Osteocyte (in vitro differentiated cells): ENCODE results near the gene CCDC177. TPM values are rescaled to one million over a fixed set of nuclear protein-coding genes. Genes with fewer than 3 reads are reported as not detected.

Source experiments
- DNase-seq: peaks from one replicate; pipeline ENCODE4 v3.0.0; 2021; ENCODE audit warnings: mixed read lengths; ENCODE audit not compliant: unreplicated experiment; ENCODE audit errors: extremely low spot score
- H3K27ac Mint-ChIP-seq: one replicate; pipeline ENCODE4 v1.8.0; 2021; ENCODE audit warnings: mild to moderate bottlenecking, mixed read lengths; ENCODE audit not compliant: unreplicated experiment
- H3K27me3 Mint-ChIP-seq: one replicate; pipeline ENCODE4 v1.8.0; 2021; ENCODE audit warnings: mixed read lengths; ENCODE audit not compliant: unreplicated experiment
- H3K36me3 Mint-ChIP-seq: one replicate; pipeline ENCODE4 v1.8.0; 2021; ENCODE audit warnings: mixed read lengths; ENCODE audit not compliant: unreplicated experiment
- H3K4me1 Mint-ChIP-seq: one replicate; pipeline ENCODE4 v1.8.0; 2021; ENCODE audit warnings: mixed read lengths; ENCODE audit not compliant: unreplicated experiment
- H3K4me3 Mint-ChIP-seq: one replicate; pipeline ENCODE4 v1.8.0; 2021; ENCODE audit warnings: mild to moderate bottlenecking, moderate library complexity, mixed read lengths; ENCODE audit not compliant: unreplicated experiment
- H3K9me3 Mint-ChIP-seq: one replicate; pipeline ENCODE4 v1.8.0; 2021; ENCODE audit warnings: mixed read lengths; ENCODE audit not compliant: unreplicated experiment
- CTCF ChIP-seq: fragments of 200-600 bp; sonication (generic); IDR thresholded peaks from 2 replicates; pipeline ENCODE4 v1.5.0; 2021; ENCODE audit warnings: antibody characterized with exemption, mild to moderate bottlenecking, moderate library complexity
- total RNA-seq: library from RNA; stranded (reverse); gene quantifications from 2 replicates; pipeline ENCODE4 v1.2.1, GENCODE V29; 2021

Gene CCDC177
- total RNA-seq, 1 donor from 2014 or later, result not detected

GRCh38 chr14:69573831-69574262, 824 bp downstream of the CCDC177 start:
- no peak overlapping the region for H3K4me3 Mint-ChIP-seq
- no peak for DNase-seq
- H3K9me3 Mint-ChIP-seq, result no peaks in the 10 kb centered on the region
- no peaks in the 10 kb centered on the region for H3K36me3 Mint-ChIP-seq
- no peak for TF ChIP-seq CTCF
- H3K27me3 Mint-ChIP-seq, result peaks cover 45% of the 10 kb centered on the region
- H3K4me1 Mint-ChIP-seq, result peaks cover 9% of the 10 kb centered on the region
- no peak overlapping the region for H3K27ac Mint-ChIP-seq

DNA sequence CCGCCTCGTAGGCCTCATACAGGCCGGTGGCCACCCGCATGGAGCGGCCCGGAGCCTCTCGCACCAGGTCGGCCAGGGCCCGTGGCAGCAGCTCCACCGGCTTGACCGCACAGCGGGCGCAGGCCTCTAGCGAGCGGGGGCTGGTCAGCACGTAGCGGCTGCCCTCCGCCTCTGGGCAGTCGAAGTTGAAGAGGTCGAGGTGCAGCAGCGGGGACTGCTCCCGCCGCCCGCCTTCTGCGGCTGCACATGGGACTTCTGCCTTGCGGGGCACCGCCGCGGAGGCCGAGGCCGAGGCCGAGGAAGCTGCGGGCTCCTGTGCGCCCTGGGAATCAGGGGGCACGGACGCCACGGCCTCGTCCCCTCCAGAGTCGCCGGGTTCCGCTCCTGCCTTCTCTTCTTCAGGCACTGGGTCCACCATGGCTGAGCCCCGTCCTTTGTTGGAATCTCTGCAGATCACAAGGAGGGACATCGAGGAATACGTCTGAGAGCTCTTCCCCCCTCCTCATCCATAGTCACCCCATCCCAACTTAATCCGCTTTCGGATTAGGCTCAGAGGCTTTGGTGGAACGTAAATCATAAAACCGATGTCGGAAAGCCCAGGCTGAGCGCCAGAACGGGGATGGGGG, 1.4 kb downstream of the CCDC177 start:
- no peak for TF ChIP-seq CTCF
- DNase-seq, result no peak
- peaks cover 47% of the 10 kb centered on the region for H3K27me3 Mint-ChIP-seq
- H3K9me3 Mint-ChIP-seq, result no peaks in the 10 kb centered on the region
- no peak overlapping the region for H3K27ac Mint-ChIP-seq
- peaks cover 9% of the 10 kb centered on the region for H3K4me1 Mint-ChIP-seq
- no peak overlapping the region for H3K4me3 Mint-ChIP-seq
- H3K36me3 Mint-ChIP-seq, result no peaks in the 10 kb centered on the region

DNA sequence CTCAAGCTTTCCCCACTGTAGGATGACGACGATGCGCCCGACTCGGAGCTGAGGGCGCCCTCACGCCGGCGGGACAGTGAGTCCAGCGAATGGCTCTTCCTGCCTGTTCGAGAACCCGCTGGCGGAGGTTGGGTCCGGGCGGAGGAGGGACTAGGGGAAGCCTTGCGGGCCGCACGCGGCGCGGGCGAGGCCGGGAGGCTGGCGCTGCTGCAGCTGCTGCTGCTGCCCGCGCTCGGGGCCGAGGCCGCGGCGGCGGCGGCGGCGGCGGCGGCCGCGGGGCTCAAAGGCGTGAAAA, 1.9 kb downstream of the CCDC177 start:
- DNase-seq, result no peak
- Mint-ChIP-seq H3K27me3 (peaks cover 52% of the 10 kb centered on the region), H3K9me3 (no peaks in the 10 kb centered on the region), H3K4me1 (peaks cover 9% of the 10 kb centered on the region), H3K27ac (no peak overlapping the region), H3K36me3 (no peaks in the 10 kb centered on the region), H3K4me3 (no peak overlapping the region)
- no peak for TF ChIP-seq CTCF

DNA sequence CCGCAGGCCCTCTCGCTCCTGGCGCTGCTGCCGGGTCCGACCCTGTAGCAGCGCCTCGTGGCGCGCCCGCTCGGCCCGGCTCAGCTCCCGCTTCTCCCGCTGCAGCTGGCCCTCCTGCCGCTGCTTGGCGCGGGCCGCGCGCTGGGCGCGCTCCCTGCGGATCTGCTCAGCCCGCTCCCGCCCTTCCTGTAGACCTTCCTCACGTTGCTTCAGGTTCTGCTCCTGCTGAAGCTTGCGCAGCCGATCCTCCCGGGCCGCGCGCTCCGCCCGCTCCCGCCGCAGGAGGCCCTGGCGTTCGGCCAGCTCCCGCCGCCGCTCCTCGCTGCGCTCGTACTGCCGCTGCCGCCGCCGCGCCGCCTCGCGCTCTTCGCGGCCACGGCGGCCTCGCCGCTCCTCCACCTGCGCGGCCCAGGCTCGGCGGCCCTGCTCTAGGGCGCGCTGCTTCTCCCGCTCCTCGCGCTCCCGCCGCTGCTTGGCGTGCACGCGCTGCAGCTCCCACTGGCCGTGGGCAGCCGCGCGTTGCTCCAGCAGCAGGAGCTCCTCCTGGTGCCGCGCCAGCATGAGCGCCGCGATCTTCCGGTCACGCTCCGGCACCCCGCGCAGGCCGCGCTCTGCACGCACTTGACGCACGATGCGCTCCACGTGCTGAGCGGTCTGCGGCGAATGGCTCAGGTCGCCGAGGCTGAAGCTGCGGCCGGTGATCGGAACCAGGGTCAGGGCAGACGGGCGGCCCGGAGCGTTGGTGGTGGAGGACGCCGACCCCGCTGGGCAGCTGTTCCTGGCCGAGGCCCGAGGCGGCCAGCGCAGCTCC, 2.4 kb downstream of the CCDC177 start:
- no peak for DNase-seq
- Mint-ChIP-seq H3K9me3 (no peaks in the 10 kb centered on the region), H3K27me3 (peaks cover 56% of the 10 kb centered on the region), H3K27ac (no peak overlapping the region), H3K36me3 (no peaks in the 10 kb centered on the region), H3K4me3 (no peak overlapping the region), H3K4me1 (peaks cover 9% of the 10 kb centered on the region)
- no peak for TF ChIP-seq CTCF

GRCh38 chr14:69571449-69572029, 3.1 kb downstream of the CCDC177 start:
- H3K9me3 Mint-ChIP-seq, result no peaks in the 10 kb centered on the region
- H3K36me3 Mint-ChIP-seq, result no peaks in the 10 kb centered on the region
- H3K27me3 Mint-ChIP-seq, result peaks cover 53% of the 10 kb centered on the region
- no peak for TF ChIP-seq CTCF
- H3K4me3 Mint-ChIP-seq, result no peak overlapping the region
- DNase-seq, result no peak
- peaks cover 9% of the 10 kb centered on the region for H3K4me1 Mint-ChIP-seq
- H3K27ac Mint-ChIP-seq, result no peak overlapping the region
